Measurements from ENCODE around the gene KRTAP5-7.

Gene KRTAP5-7

DNA sequence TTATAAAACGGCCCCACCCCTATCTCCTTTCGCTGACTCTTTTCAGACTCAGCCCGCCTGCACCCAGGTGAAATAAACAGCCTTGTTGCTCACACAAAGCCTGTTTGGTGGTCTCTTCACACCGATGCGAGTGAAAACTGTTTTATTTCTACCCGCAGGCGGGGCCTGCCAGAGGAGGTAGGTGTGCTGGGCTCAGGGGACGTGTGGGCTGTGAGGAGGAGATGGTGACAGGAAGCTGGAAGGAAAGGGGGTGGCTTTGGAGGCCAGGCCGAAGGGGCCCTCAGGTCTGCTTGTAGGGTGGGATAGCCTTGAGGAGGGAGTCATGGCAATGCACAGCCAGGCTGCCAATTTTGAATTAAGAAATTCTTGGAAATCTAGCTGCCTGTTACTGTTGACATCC is 21.3 kb upstream of the KRTAP5-7 start:
- Histone ChIP-seq H3K27ac (ENCODE audit: low read depth, low read length) (no peak overlapping the region), H3K4me3 (ENCODE audit: low read depth in 1 of 2, low read length in 2 of 2) (no peak overlapping the region), H3K9me3 (ENCODE audit: control insufficient read depth in 1 of 2, low read length in 2 of 2) (peaks cover 8 to 18% of the 10 kb centered on the region in 2 donors), H3K36me3 (ENCODE audit: control insufficient read depth in 1 of 2, insufficient read depth in 2 of 2, low read length in 2 of 2) (peaks cover 19 to 33% of the 10 kb centered on the region in 2 donors), H3K9ac (ENCODE audit: low read depth in 1 of 2, low read length in 2 of 2) (no peak overlapping the region), H3K27me3 (ENCODE audit: control insufficient read depth in 1 of 2, insufficient read depth in 2 of 2, low read length in 2 of 2) (no peaks in the 10 kb centered on the region), H3K4me1 (ENCODE audit: control insufficient read depth in 1 of 2, insufficient read depth in 2 of 2, low read length in 2 of 2) (no peaks in the 10 kb centered on the region)

- peaks cover 8 to 19% of the 10 kb centered on the region in 2 donors for H3K9me3 ChIP-seq (ENCODE audit: control insufficient read depth in 1 of 2, low read length in 2 of 2)
- H3K4me1 ChIP-seq (ENCODE audit: control insufficient read depth in 1 of 2, insufficient read depth in 2 of 2, low read length in 2 of 2), result no peaks in the 10 kb centered on the region
- H3K4me3 ChIP-seq (ENCODE audit: low read depth in 1 of 2, low read length in 2 of 2), result no peak overlapping the region
- H3K36me3 ChIP-seq (ENCODE audit: control insufficient read depth in 1 of 2, insufficient read depth in 2 of 2, low read length in 2 of 2), result peaks cover 10 to 20% of the 10 kb centered on the region in 2 donors
- no peaks in the 10 kb centered on the region for H3K27me3 ChIP-seq (ENCODE audit: control insufficient read depth in 1 of 2, insufficient read depth in 2 of 2, low read length in 2 of 2)
- H3K27ac ChIP-seq (ENCODE audit: low read depth, low read length), result no peak overlapping the region
- no peak overlapping the region for H3K9ac ChIP-seq (ENCODE audit: low read depth in 1 of 2, low read length in 2 of 2)
These were observed 20.0 kb upstream of the KRTAP5-7 start for GRCh38 chr11:71507102-71507501.

DNA sequence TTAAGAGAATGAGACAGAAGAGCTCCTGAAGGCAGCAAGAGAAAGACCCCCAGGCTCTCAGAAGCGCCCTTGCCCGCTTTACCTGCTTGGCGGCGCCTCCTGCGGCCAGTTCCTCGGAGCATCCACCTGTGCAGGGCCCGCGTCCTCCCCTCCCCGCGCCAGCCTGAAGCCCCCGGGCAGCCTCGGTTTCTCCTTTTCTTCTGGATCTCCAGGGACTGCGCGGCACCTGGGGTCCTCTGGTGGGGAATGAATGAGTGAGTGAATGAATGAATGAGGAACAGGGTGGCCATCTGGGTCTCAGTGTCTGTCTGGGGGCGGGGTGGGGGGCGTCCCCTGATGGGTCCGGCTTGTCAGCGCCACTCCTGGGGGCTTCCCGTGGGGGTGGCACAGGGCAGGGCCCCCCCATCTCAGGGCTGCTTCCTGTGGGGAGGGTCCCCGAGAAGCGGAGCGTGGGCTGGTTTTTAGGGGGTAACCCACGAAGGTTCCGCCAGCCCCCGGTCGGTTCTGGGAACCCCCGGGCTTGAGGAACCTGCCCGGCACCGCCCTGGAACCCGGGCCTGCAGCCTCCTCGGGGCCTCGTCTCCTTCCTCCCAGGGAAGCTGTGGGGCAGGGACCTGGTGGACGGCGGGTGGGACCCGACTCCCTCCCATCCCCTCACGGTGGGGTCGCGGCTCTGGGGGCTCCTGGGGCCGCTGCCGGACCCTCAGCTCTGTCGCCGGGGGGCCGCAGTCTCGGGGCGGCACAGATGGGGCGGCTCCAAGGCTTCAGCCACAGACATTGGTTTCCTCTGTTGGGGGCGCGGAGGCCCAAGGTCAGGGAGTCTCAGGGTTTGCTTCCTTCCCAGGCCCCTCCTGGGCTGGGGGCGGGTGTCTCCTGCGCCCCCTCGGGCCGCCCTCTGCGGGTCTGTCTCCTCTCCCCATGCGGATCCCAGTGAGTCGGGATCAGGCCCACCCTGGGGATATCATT is 8.3 kb upstream of the KRTAP5-7 start:
- Histone ChIP-seq H3K4me3 (ENCODE audit: low read depth in 1 of 2, low read length in 2 of 2) (no peak overlapping the region), H3K9me3 (ENCODE audit: control insufficient read depth in 1 of 2, low read length in 2 of 2) (no peaks in the 10 kb centered on the region), H3K36me3 (ENCODE audit: control insufficient read depth in 1 of 2, insufficient read depth in 2 of 2, low read length in 2 of 2) (no peaks in the 10 kb centered on the region), H3K27ac (ENCODE audit: low read depth, low read length) (no peak overlapping the region), H3K4me1 (ENCODE audit: control insufficient read depth in 1 of 2, insufficient read depth in 2 of 2, low read length in 2 of 2) (no peaks in the 10 kb centered on the region), H3K27me3 (ENCODE audit: control insufficient read depth in 1 of 2, insufficient read depth in 2 of 2, low read length in 2 of 2) (no peaks in the 10 kb centered on the region), H3K9ac (ENCODE audit: low read depth in 1 of 2, low read length in 2 of 2) (no peak overlapping the region)

GRCh38 chr11:71519546-71519945 is 7.5 kb upstream of the KRTAP5-7 start:
- Histone ChIP-seq H3K36me3 (ENCODE audit: control insufficient read depth in 1 of 2, insufficient read depth in 2 of 2, low read length in 2 of 2) (no peaks in the 10 kb centered on the region), H3K4me3 (ENCODE audit: low read depth in 1 of 2, low read length in 2 of 2) (no peak overlapping the region), H3K4me1 (ENCODE audit: control insufficient read depth in 1 of 2, insufficient read depth in 2 of 2, low read length in 2 of 2) (no peaks in the 10 kb centered on the region), H3K9me3 (ENCODE audit: control insufficient read depth in 1 of 2, low read length in 2 of 2) (no peaks in the 10 kb centered on the region), H3K27me3 (ENCODE audit: control insufficient read depth in 1 of 2, insufficient read depth in 2 of 2, low read length in 2 of 2) (no peaks in the 10 kb centered on the region), H3K27ac (ENCODE audit: low read depth, low read length) (no peak overlapping the region), H3K9ac (ENCODE audit: low read depth in 1 of 2, low read length in 2 of 2) (no peak overlapping the region)

- Histone ChIP-seq H3K4me1 (ENCODE audit: control insufficient read depth in 1 of 2, insufficient read depth in 2 of 2, low read length in 2 of 2) (no peaks in the 10 kb centered on the region), H3K4me3 (ENCODE audit: low read depth in 1 of 2, low read length in 2 of 2) (no peak overlapping the region), H3K27me3 (ENCODE audit: control insufficient read depth in 1 of 2, insufficient read depth in 2 of 2, low read length in 2 of 2) (no peaks in the 10 kb centered on the region), H3K9ac (ENCODE audit: low read depth in 1 of 2, low read length in 2 of 2) (no peak overlapping the region), H3K27ac (ENCODE audit: low read depth, low read length) (no peak overlapping the region), H3K36me3 (ENCODE audit: control insufficient read depth in 1 of 2, insufficient read depth in 2 of 2, low read length in 2 of 2) (no peaks in the 10 kb centered on the region), H3K9me3 (ENCODE audit: control insufficient read depth in 1 of 2, low read length in 2 of 2) (no peaks in the 10 kb centered on the region)
These were observed 1.7 kb upstream of the KRTAP5-7 start for GRCh38 chr11:71525188-71525937.

DNA sequence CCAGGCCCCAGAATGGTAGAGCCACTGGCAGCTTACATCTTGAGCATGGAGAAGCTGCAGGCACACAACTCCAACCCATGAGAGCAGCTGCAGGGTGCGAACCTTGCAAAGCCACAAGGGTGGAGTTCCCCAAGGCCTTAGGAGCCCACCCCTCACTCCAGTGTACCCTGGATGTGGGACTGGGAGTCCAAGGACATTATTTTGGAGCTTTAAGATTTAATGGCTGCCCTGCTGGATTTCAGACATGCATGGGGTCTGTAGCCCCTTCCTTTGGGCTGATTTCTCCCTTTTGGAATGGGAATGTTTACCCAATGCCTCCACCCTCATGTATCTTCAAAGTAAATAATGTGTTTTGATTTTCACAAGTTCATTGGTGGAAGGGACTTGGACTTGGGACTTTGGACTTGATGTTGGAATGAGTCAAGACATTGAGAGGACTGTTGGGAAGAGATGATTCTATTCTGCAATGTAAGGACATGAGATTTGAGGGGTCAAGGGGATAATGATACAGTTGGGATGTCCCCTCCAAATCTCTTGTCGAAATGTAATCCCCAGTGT is 1.1 kb upstream of the KRTAP5-7 start:
- Histone ChIP-seq H3K9ac (ENCODE audit: low read depth in 1 of 2, low read length in 2 of 2) (no peak overlapping the region), H3K27ac (ENCODE audit: low read depth, low read length) (no peak overlapping the region), H3K4me1 (ENCODE audit: control insufficient read depth in 1 of 2, insufficient read depth in 2 of 2, low read length in 2 of 2) (no peaks in the 10 kb centered on the region), H3K4me3 (ENCODE audit: low read depth in 1 of 2, low read length in 2 of 2) (no peak overlapping the region), H3K27me3 (ENCODE audit: control insufficient read depth in 1 of 2, insufficient read depth in 2 of 2, low read length in 2 of 2) (no peaks in the 10 kb centered on the region), H3K36me3 (ENCODE audit: control insufficient read depth in 1 of 2, insufficient read depth in 2 of 2, low read length in 2 of 2) (no peaks in the 10 kb centered on the region), H3K9me3 (ENCODE audit: control insufficient read depth in 1 of 2, low read length in 2 of 2) (no peaks in the 10 kb centered on the region)

DNA sequence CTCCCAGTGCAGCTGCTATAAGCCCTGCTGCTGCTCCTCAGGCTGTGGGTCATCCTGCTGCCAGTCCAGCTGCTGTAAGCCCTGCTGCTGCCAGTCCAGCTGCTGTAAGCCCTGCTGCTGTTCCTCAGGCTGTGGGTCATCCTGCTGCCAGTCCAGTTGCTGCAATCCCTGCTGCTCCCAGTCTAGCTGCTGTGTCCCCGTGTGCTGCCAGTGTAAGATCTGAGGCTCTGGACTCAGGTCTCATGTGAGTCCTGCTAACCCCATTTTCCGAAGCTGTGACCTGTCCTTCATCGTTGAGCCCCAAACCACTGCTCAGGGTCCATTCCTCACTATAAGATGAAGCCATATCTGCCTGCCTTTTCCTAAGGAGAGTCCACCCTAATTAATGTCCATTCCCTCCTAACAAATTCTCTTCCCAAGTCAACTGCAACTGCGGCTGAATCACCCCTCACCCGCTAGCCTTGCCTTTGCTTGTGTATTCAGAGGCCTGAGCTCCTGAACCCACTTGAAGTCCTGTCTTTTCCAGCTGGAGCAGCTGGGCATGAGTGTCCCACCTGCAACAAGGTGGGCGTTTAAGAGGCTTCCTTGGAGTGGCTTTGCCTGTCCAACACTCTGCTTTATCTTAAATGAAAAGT is 626 bp downstream of the KRTAP5-7 start:
- H3K9me3 ChIP-seq (ENCODE audit: control insufficient read depth in 1 of 2, low read length in 2 of 2), result no peaks in the 10 kb centered on the region
- no peak overlapping the region for H3K9ac ChIP-seq (ENCODE audit: low read depth in 1 of 2, low read length in 2 of 2)

DNA sequence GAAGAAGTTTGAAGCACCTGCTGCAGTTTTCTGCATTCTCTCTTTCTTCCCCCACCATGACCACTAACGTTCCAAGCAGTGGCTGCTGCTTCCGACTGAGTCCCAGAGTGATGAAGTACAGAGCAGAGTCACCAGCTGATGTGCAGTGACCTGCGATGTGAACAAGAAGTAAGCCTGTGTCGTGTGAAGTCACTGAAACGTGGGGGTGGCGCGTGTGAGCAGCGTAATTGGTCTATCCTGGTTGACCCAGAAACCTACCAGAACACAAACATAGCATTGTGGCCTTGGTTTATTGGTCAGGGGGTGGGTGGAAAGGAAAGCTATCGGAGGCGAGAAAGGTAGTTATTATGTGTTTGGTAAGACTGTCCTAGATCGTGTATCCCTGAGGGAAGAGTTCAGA is 3.5 kb downstream of the KRTAP5-7 start:
- Histone ChIP-seq H3K36me3 (ENCODE audit: control insufficient read depth in 1 of 2, insufficient read depth in 2 of 2, low read length in 2 of 2) (no peaks in the 10 kb centered on the region), H3K27ac (ENCODE audit: low read depth, low read length) (no peak overlapping the region), H3K9ac (ENCODE audit: low read depth in 1 of 2, low read length in 2 of 2) (no peak overlapping the region), H3K4me1 (ENCODE audit: control insufficient read depth in 1 of 2, insufficient read depth in 2 of 2, low read length in 2 of 2) (no peaks in the 10 kb centered on the region), H3K4me3 (ENCODE audit: low read depth in 1 of 2, low read length in 2 of 2) (no peak overlapping the region), H3K9me3 (ENCODE audit: control insufficient read depth in 1 of 2, low read length in 2 of 2) (no peaks in the 10 kb centered on the region), H3K27me3 (ENCODE audit: control insufficient read depth in 1 of 2, insufficient read depth in 2 of 2, low read length in 2 of 2) (no peaks in the 10 kb centered on the region)

More for the DNA sequence above, 626 bp downstream of the KRTAP5-7 start:
- Histone ChIP-seq H3K27ac (ENCODE audit: low read depth, low read length) (no peak overlapping the region), H3K4me3 (ENCODE audit: low read depth in 1 of 2, low read length in 2 of 2) (no peak overlapping the region), H3K4me1 (ENCODE audit: control insufficient read depth in 1 of 2, insufficient read depth in 2 of 2, low read length in 2 of 2) (no peaks in the 10 kb centered on the region), H3K36me3 (ENCODE audit: control insufficient read depth in 1 of 2, insufficient read depth in 2 of 2, low read length in 2 of 2) (no peaks in the 10 kb centered on the region), H3K27me3 (ENCODE audit: control insufficient read depth in 1 of 2, insufficient read depth in 2 of 2, low read length in 2 of 2) (no peaks in the 10 kb centered on the region)

GRCh38 chr11:71532036-71532610 is 5.1 kb downstream of the KRTAP5-7 start:
- H3K27me3 ChIP-seq (ENCODE audit: control insufficient read depth in 1 of 2, insufficient read depth in 2 of 2, low read length in 2 of 2), result no peaks in the 10 kb centered on the region
- no peaks in the 10 kb centered on the region for H3K4me1 ChIP-seq (ENCODE audit: control insufficient read depth in 1 of 2, insufficient read depth in 2 of 2, low read length in 2 of 2)
- H3K36me3 ChIP-seq (ENCODE audit: control insufficient read depth in 1 of 2, insufficient read depth in 2 of 2, low read length in 2 of 2), result no peaks in the 10 kb centered on the region
- H3K9me3 ChIP-seq (ENCODE audit: control insufficient read depth in 1 of 2, low read length in 2 of 2), result no peaks in the 10 kb centered on the region
- no peak overlapping the region for H3K9ac ChIP-seq (ENCODE audit: low read depth in 1 of 2, low read length in 2 of 2)
- no peak overlapping the region for H3K4me3 ChIP-seq (ENCODE audit: low read depth in 1 of 2, low read length in 2 of 2)
- H3K27ac ChIP-seq (ENCODE audit: low read depth, low read length), result no peak overlapping the region
